B cell (primary cell): ENCODE data around the gene RAD51B. TPM values are rescaled to one million over a fixed set of nuclear protein-coding genes. Genes with fewer than 3 reads are reported as not detected.

Experiments
- ATAC-seq: fragments of 200-7000 bp; cut with Tn5 transposase; one replicate; pipeline ENCODE4 v1.10.0; 2021; ENCODE audit warnings: low read depth, mild to moderate bottlenecking, moderate number of reproducible peaks, moderate library complexity
- CTCF ChIA-PET: fragments of 350-600 bp; sonication (Branson Sonifier 250); formaldehyde crosslinking; loops from one replicate; lab custom pipeline; 2021; ENCODE audit warnings: antibody characterized with exemption, inconsistent platforms; lab: Charles Lee
- POLR2A ChIA-PET: fragments of 350-600 bp; sonication (Branson Sonifier 250); formaldehyde crosslinking; loops from one replicate; lab custom pipeline; 2021; ENCODE audit warnings: antibody characterized with exemption; lab: Charles Lee
- DNase-seq: peaks from one replicate; pipeline ENCODE4 v3.0.0; 2013
- H2AFZ ChIP-seq: 2 replicates; pipeline ENCODE4 v1.6.1; 2012; ENCODE audit warnings: mild to moderate bottlenecking, low read depth, low read length; ENCODE audit not compliant: insufficient read depth, poor library complexity, severe bottlenecking
- H3K27ac ChIP-seq, 2 donors: 1 replicate in 1 of 2; 2 replicates in 1 of 2; pipeline ENCODE4 v1.5.1; 2012 to 2013; ENCODE audit warnings: low read length in 2 of 2, mild to moderate bottlenecking in 2 of 2, moderate library complexity in 1 of 2
- H3K27me3 ChIP-seq, 4 experiments: fragments of 200-600 bp in 1 of 4; sonication (generic) in 1 of 4; replicated peaks in 1 of 4; 1 replicate in 2 of 4; 2 replicates in 2 of 4; pipeline versions ENCODE4 v1.6.1 to v1.7.0; 2013 to 2016; ENCODE audit warnings: low read length in 3 of 4, mild to moderate bottlenecking in 2 of 4, mixed read lengths in 1 of 4, moderate library complexity in 1 of 4; ENCODE audit not compliant: insufficient read depth in 4 of 4, control insufficient read depth in 3 of 4; ENCODE audit errors: control extremely low read depth in 1 of 4
- H3K36me3 ChIP-seq, 2 experiments: replicated peaks in 1 of 2; 1 replicate in 1 of 2; 2 replicates in 1 of 2; pipeline versions ENCODE4 v1.6.1 to v1.7.1; 2013; ENCODE audit warnings: low read length in 1 of 2; ENCODE audit not compliant: insufficient read depth in 2 of 2, control insufficient read depth in 1 of 2; ENCODE audit errors: control extremely low read depth in 1 of 2, extremely low read depth in 1 of 2
- H3K4me1 ChIP-seq, 2 donors: fragments of 200-600 bp in 1 of 2; sonication (generic) in 1 of 2; 1 replicate in 1 of 2; 2 replicates in 1 of 2; pipeline versions ENCODE4 v1.5.1 to v1.6.1; 2013 to 2017; ENCODE audit warnings: low read length in 2 of 2; ENCODE audit not compliant: control insufficient read depth in 2 of 2, insufficient read depth in 2 of 2
- H3K4me2 ChIP-seq: replicated peaks from 2 replicates; pipeline ENCODE3; 2012; ENCODE audit warnings: mild to moderate bottlenecking, low read depth, low read length; ENCODE audit not compliant: poor library complexity, severe bottlenecking
- H3K4me3 ChIP-seq, 5 experiments: fragments of 200-600 bp in 1 of 5; sonication (generic) in 1 of 5; 1 replicate in 3 of 5; 2 replicates in 2 of 5; pipeline versions ENCODE4 v1.5.1 to v1.7.0; 2011 to 2016; ENCODE audit warnings: low read length in 4 of 5, mild to moderate bottlenecking in 4 of 5, low read depth in 2 of 5, control low read depth in 1 of 5, moderate library complexity in 1 of 5; ENCODE audit not compliant: insufficient read depth in 1 of 5; ENCODE audit errors: control extremely low read depth in 1 of 5, extremely low read depth in 1 of 5
- H3K79me2 ChIP-seq: fragments of 200-600 bp; sonication (generic); one replicate; pipeline ENCODE4 v1.6.0; 2016; ENCODE audit warnings: low read length; ENCODE audit not compliant: control insufficient read depth, insufficient read depth
- H3K9ac ChIP-seq: fragments of 200-600 bp; sonication (generic); 2 replicates; pipeline ENCODE4 v1.6.1; 2017; ENCODE audit warnings: mild to moderate bottlenecking, low read length, moderate library complexity
- H3K9me3 ChIP-seq, 3 donors: one replicate each; pipeline versions ENCODE4 v1.6.1 to v1.7.1; 2013; ENCODE audit warnings: low read length in 2 of 3; ENCODE audit not compliant: control insufficient read depth in 2 of 3, insufficient read depth in 1 of 3; ENCODE audit errors: control extremely low read depth in 1 of 3
- H4K20me1 ChIP-seq: 2 replicates; pipeline ENCODE4 v1.6.0; 2012; ENCODE audit warnings: mild to moderate bottlenecking, low read length; ENCODE audit not compliant: insufficient read depth, control insufficient read depth, poor library complexity, severe bottlenecking
- H3K27ac Mint-ChIP-seq: one replicate; pipeline ENCODE4 v1.8.0; 2021; ENCODE audit warnings: mixed read lengths
- H3K27me3 Mint-ChIP-seq: one replicate; pipeline ENCODE4 v1.8.0; 2021; ENCODE audit warnings: mixed read lengths
- H3K4me1 Mint-ChIP-seq: one replicate; pipeline ENCODE4 v1.8.0; 2021; ENCODE audit warnings: mixed read lengths
- H3K4me3 Mint-ChIP-seq: one replicate; pipeline ENCODE4 v1.8.0; 2021; ENCODE audit warnings: mixed read lengths
- H3K9me3 Mint-ChIP-seq: one replicate; pipeline ENCODE4 v1.8.0; 2022; ENCODE audit warnings: mixed read lengths; ENCODE audit not compliant: insufficient read depth
- CTCF ChIP-seq: fragments of 200-600 bp; IDR thresholded peaks from one replicate; pipeline ENCODE4 v1.8.0; 2022; ENCODE audit warnings: antibody characterized with exemption, mild to moderate bottlenecking
- EZH2 ChIP-seq: IDR thresholded peaks from 2 replicates; pipeline ENCODE4 v1.6.1; 2012; ENCODE audit warnings: borderline replicate concordance, low read depth, mild to moderate bottlenecking, moderate library complexity, low read length; ENCODE audit not compliant: insufficient read depth, poor library complexity, severe bottlenecking
- WGBS: methylation state at CpG from one replicate; pipeline ENCODE4 v1.1.5; 2013; ENCODE audit warnings: missing lambda C conversion rate; ENCODE audit not compliant: insufficient coverage; 5-methylcytosine and 5-hydroxymethylcytosine counted together
- intact Hi-C: fragments of 100-400 bp; cut with micrococcal nuclease; formaldehyde crosslinking; loops from one replicate; pipeline ENCODE4 v1.10.0; 2022
- polyA plus RNA-seq: library from polyadenylated mRNA; depleted of rRNA; stranded (reverse); fragments of >200 nt; gene quantifications from 2 replicates; pipeline ENCODE4 v1.2.3, GENCODE V29; 2012
- total RNA-seq, 2 donors: library from RNA; stranded (reverse); fragments of 120-200 nt in 1 of 2; gene quantifications; 1 replicate in 1 of 2; 2 replicates in 1 of 2; pipeline versions ENCODE4 v1.2.3 to v1.2.4, GENCODE V29; 2013 to 2022

The RAD51B gene
- total and polyA plus RNA-seq, 2 donors (not counting 1 experiment from before 2014, with no cell fraction given): 6.5 to 60.6 TPM

- H3K27ac Mint-ChIP-seq: no peak overlapping the region
- no peaks in the 10 kb centered on the region for H3K27me3 ChIP-seq
- ATAC-seq (no peak), DNase-seq (no peak)
- no peaks in the 10 kb centered on the region for H3K9me3 Mint-ChIP-seq
- no peak for TF ChIP-seq CTCF
- no peak for TF ChIP-seq EZH2
- peaks cover 13 to 32% of the 10 kb centered on the region in 2 donors for H3K4me1 ChIP-seq
- H3K9ac ChIP-seq: no peak overlapping the region
- no peaks in the 10 kb centered on the region for H3K79me2 ChIP-seq
- no peak overlapping the region for H3K4me2 ChIP-seq
- peaks cover 26% of the 10 kb centered on the region for H3K4me1 Mint-ChIP-seq
- no peaks in the 10 kb centered on the region for H3K27me3 Mint-ChIP-seq
- H3K27ac ChIP-seq: no peak overlapping the region
- H3K4me3 Mint-ChIP-seq: no peak overlapping the region
- H3K36me3 ChIP-seq: no peaks in the 10 kb centered on the region
- ChIA-PET CTCF (no interaction called here), POLR2A (interaction anchor here (0.6 kb wide), 1 partner anchor 165 kb away, joined by 3 read pairs; no protein-coding TSS in a partner anchor)
- no peaks in the 10 kb centered on the region for H4K20me1 ChIP-seq
- intact Hi-C loops: loop anchor here (5.0 kb wide), 1 partner anchor 62 kb away; no protein-coding TSS in a partner anchor
- H2AFZ ChIP-seq: no peak overlapping the region
- H3K9me3 ChIP-seq: peaks cover 0 to 13% (median 0%) of the 10 kb centered on the region in 3 donors
- no peak overlapping the region for H3K4me3 ChIP-seq
- WGBS: 100% methylated on average over 3 of the region's 7 CpGs
These were observed 805.9 kb downstream of the RAD51B start for GRCh38 chr14:68625366-68626090.

- H3K4me2 ChIP-seq: no peak overlapping the region
- DNase-seq (no peak), ATAC-seq (no peak)
- POLR2A ChIA-PET: interaction anchor here (0.6 to 0.7 kb wide), 2 partner anchors 17 to 149 kb away, joined by 3 to 4 read pairs; no protein-coding TSS in a partner anchor
- H3K4me3 ChIP-seq: no peak overlapping the region
- no peaks in the 10 kb centered on the region for H3K27me3 Mint-ChIP-seq
- TF ChIP-seq EZH2 (no peak), CTCF (no peak)
- H3K9ac ChIP-seq: no peak overlapping the region
- H3K4me1 Mint-ChIP-seq: peaks cover 26% of the 10 kb centered on the region
- intact Hi-C loops: loop anchor here (5.0 kb wide), 1 partner anchor 61 kb away; no protein-coding TSS in a partner anchor
- no peaks in the 10 kb centered on the region for H4K20me1 ChIP-seq
- H3K4me3 Mint-ChIP-seq: no peak overlapping the region
- CTCF ChIA-PET: interaction anchor here (1.1 kb wide), 1 partner anchor 189 kb away, joined by 3 read pairs; no protein-coding TSS in a partner anchor
- H3K79me2 ChIP-seq: no peaks in the 10 kb centered on the region
- no peak overlapping the region for H2AFZ ChIP-seq
- H3K9me3 ChIP-seq: peaks cover 0 to 12% (median 0%) of the 10 kb centered on the region in 3 donors
- H3K36me3 ChIP-seq: no peaks in the 10 kb centered on the region
- whole genome bisulfite sequencing: 100% methylated on average over 1 of the region's 1 CpG
- no peaks in the 10 kb centered on the region for H3K9me3 Mint-ChIP-seq
- H3K27me3 ChIP-seq: no peaks in the 10 kb centered on the region
- H3K4me1 ChIP-seq: peaks cover 13 to 32% of the 10 kb centered on the region in 2 donors
- no peak overlapping the region for H3K27ac Mint-ChIP-seq
- H3K27ac ChIP-seq: no peak overlapping the region
These were observed 806.8 kb downstream of the RAD51B start for GRCh38 chr14:68626386-68626785.
